ENCODE data around the gene POLE. TPM values are rescaled to one million over a fixed set of nuclear protein-coding genes. Genes with fewer than 3 reads are reported as not detected.

Gene POLE
- total RNA-seq, 2 donors from 2014 or later: 34.5 to 96.1 TPM

GRCh38 chr12:132578826-132579225 is 108.3 kb downstream of the POLE start:
- Histone ChIP-seq H3K4me3 (no peak overlapping the region), H3K36me3 (no peaks in the 10 kb centered on the region)
- no peak for DNase-seq

DNA sequence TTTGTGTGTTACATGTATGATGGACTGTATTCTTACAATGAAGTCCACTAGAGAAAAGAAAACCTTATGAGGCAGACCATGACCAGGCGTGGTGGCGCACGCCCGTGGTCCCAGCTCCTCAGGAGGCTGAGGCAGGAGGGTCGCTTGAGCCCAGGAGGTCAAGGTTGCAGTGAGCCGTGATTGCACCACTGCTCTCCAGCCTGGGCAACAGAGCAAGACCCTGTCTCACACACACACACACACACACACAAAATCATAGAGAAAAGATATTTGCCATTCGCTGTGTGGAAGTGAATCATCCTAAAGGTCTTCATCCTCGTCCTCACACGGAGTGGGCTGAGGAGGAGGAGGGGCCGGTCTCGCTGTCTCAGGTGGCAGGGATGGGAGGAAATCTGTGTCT is 109.0 kb downstream of the POLE start:
- no peak overlapping the region for H3K9ac ChIP-seq (ENCODE audit: low read depth in 2 of 2, low read length in 2 of 2)
- TF ChIP-seq CTCF (IDR thresholded peaks at IDR 0.05): no peak
- no peaks in the 10 kb centered on the region for H3K9me3 ChIP-seq
- intact Hi-C loops (cut with DNase I): no loop called here
- H3K4me3 ChIP-seq: no peak overlapping the region
- no peaks in the 10 kb centered on the region for H3K27me3 ChIP-seq
- no peaks in the 10 kb centered on the region for H3K36me3 ChIP-seq
- DNase-seq: no peak
- no peaks in the 10 kb centered on the region for H3K4me1 ChIP-seq
- H3K27ac ChIP-seq: no peak overlapping the region

More at GRCh38 chr12:132578826-132579225, 108.3 kb downstream of the POLE start:
- no peak for TF ChIP-seq CTCF (IDR thresholded peaks at IDR 0.05)
- H3K27ac ChIP-seq: no peak overlapping the region
- H3K9me3 ChIP-seq: no peaks in the 10 kb centered on the region
- intact Hi-C loops (cut with DNase I): no loop called here
- no peaks in the 10 kb centered on the region for H3K4me1 ChIP-seq
- H3K9ac ChIP-seq (ENCODE audit: low read depth in 2 of 2, low read length in 2 of 2): no peak overlapping the region
- H3K27me3 ChIP-seq: no peaks in the 10 kb centered on the region

- no peak for TF ChIP-seq CTCF (IDR thresholded peaks at IDR 0.05)
- Histone ChIP-seq H3K9me3 (no peaks in the 10 kb centered on the region), H3K9ac (ENCODE audit: low read depth in 2 of 2, low read length in 2 of 2) (no peak overlapping the region), H3K4me1 (no peaks in the 10 kb centered on the region), H3K4me3 (no peak overlapping the region), H3K27ac (no peak overlapping the region), H3K27me3 (no peaks in the 10 kb centered on the region), H3K36me3 (no peaks in the 10 kb centered on the region)
- no peak for DNase-seq
- intact Hi-C loops (cut with DNase I): no loop called here
Observed at GRCh38 chr12:132577191-132577920, 109.8 kb downstream of the POLE start.

DNA sequence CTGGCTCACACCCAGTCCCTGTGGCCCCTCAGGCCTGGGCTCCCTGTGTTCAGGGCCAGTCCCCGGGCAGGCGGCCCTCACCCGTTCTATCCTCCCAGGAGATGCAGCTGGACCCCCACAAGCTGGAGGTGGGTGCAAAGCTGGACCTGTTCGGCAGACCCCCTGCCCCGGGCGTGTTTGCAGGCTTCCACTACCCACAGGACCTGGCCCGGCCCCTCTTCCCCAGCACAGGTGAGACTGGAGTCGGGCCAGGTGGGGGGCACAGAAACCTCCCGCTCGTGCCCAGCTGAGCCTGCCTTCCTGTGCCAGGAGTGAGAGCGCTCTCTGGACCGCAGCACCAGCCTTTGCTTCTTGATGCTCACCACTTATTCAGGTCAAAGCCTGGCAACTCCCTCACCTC is 110.4 kb downstream of the POLE start:
- no peak overlapping the region for H3K27ac ChIP-seq
- no peak for DNase-seq
- no peak overlapping the region for H3K9ac ChIP-seq (ENCODE audit: low read depth in 2 of 2, low read length in 2 of 2)
- intact Hi-C loops (cut with DNase I): no loop called here
- H3K9me3 ChIP-seq: no peaks in the 10 kb centered on the region
- TF ChIP-seq CTCF (IDR thresholded peaks at IDR 0.05): no peak
- no peaks in the 10 kb centered on the region for H3K36me3 ChIP-seq
- no peaks in the 10 kb centered on the region for H3K27me3 ChIP-seq
- no peaks in the 10 kb centered on the region for H3K4me1 ChIP-seq
- H3K4me3 ChIP-seq: no peak overlapping the region

- intact Hi-C loops (cut with DNase I): no loop called here
- Histone ChIP-seq H3K9ac (ENCODE audit: low read depth in 2 of 2, low read length in 2 of 2) (no peak overlapping the region), H3K27ac (no peak overlapping the region), H3K27me3 (no peaks in the 10 kb centered on the region), H3K9me3 (no peaks in the 10 kb centered on the region), H3K36me3 (no peaks in the 10 kb centered on the region), H3K4me1 (no peaks in the 10 kb centered on the region), H3K4me3 (no peak overlapping the region)
- no peak for TF ChIP-seq CTCF (IDR thresholded peaks at IDR 0.05)
- DNase-seq: no peak
Observed at GRCh38 chr12:132575661-132576060, 111.5 kb downstream of the POLE start.

All from colonic mucosa (tissue), 4 donors.